H1 (cell line): ENCODE data around the gene KCNIP3. TPM values are rescaled to one million over a fixed set of nuclear protein-coding genes. Genes with fewer than 3 reads are reported as not detected.

Source experiments
- CTCF ChIA-PET: fragments of 300-600 bp; sonication (Branson Sonifier 250); formaldehyde crosslinking; loops from one replicate; lab custom pipeline; 2021; ENCODE audit not compliant: partially characterized antibody; lab: Charles Lee
- POLR2A ChIA-PET: fragments of 300-600 bp; sonication (Branson Sonifier 250); formaldehyde crosslinking; loops from one replicate; lab custom pipeline; 2021; ENCODE audit warnings: inconsistent platforms; ENCODE audit not compliant: partially characterized antibody; lab: Charles Lee
- DNase-seq, 2 experiments: peaks; one replicate each; pipeline versions ENCODE4 v3.0.0 to v3.0.0-alpha.2; 2010 to 2022; ENCODE audit warnings: low spot score in 2 of 2, low read depth in 1 of 2, mixed read lengths in 1 of 2
- FAIRE-seq: peaks from 2 replicates; lab custom pipeline; 2011; peaks lifted over from hg19 to GRCh38; lab: Jason Lieb, UNC
- H2AFZ ChIP-seq: 2 replicates; pipeline ENCODE4 v1.8.1; 2012; ENCODE audit warnings: low read length, inconsistent platforms
- H2AK5ac ChIP-seq: 2 replicates; pipeline ENCODE4 v1.6.1; 2013; ENCODE audit warnings: low read depth, low read length
- H2BK120ac ChIP-seq: replicated peaks from 2 replicates; pipeline ENCODE3; 2013; ENCODE audit warnings: low read depth, low read length, inconsistent platforms
- H2BK12ac ChIP-seq: 2 replicates; pipeline ENCODE4 v1.6.1; 2013; ENCODE audit warnings: low read depth, low read length
- H2BK15ac ChIP-seq: 2 replicates; pipeline ENCODE4 v1.6.1; 2013; ENCODE audit warnings: low read length
- H2BK20ac ChIP-seq: 2 replicates; pipeline ENCODE4 v1.6.1; 2013; ENCODE audit warnings: low read length
- H2BK5ac ChIP-seq: 2 replicates; pipeline ENCODE4 v1.6.1; 2013; ENCODE audit warnings: low read depth, low read length
- H3K14ac ChIP-seq: 2 replicates; pipeline ENCODE4 v1.6.1; 2013; ENCODE audit warnings: inconsistent platforms; ENCODE audit not compliant: insufficient read length
- H3K18ac ChIP-seq: 2 replicates; pipeline ENCODE4 v1.6.1; 2013; ENCODE audit warnings: low read length; ENCODE audit errors: extremely low read depth
- H3K23ac ChIP-seq: 2 replicates; pipeline ENCODE4 v1.6.1; 2013; ENCODE audit warnings: inconsistent platforms; ENCODE audit not compliant: insufficient read length
- H3K23me2 ChIP-seq: 2 replicates; pipeline ENCODE4 v1.6.1; 2013; ENCODE audit warnings: low read depth, low read length
- H3K27ac ChIP-seq: 2 replicates; pipeline ENCODE4 v1.6.1; 2011; ENCODE audit warnings: low read depth, low read length, inconsistent platforms
- H3K27me3 ChIP-seq, 4 experiments: replicated peaks in 1 of 4; 1 replicate in 1 of 4; 2 replicates in 3 of 4; pipeline versions ENCODE4 v1.6.1 to v1.8.1; 2011 to 2013; ENCODE audit warnings: low read length in 3 of 4, mild to moderate bottlenecking in 3 of 4, inconsistent platforms in 2 of 4, mixed read lengths in 2 of 4, moderate library complexity in 1 of 4; ENCODE audit not compliant: control insufficient read depth in 3 of 4, insufficient read depth in 3 of 4; ENCODE audit errors: extremely low read depth in 1 of 4
- H3K36me3 ChIP-seq, 4 experiments: 2 replicates each; pipeline versions ENCODE4 v1.6.1 to v1.8.1; 2011 to 2013; ENCODE audit warnings: mild to moderate bottlenecking in 4 of 4, low read length in 3 of 4, moderate library complexity in 2 of 4, control low read depth in 1 of 4, inconsistent platforms in 1 of 4; ENCODE audit not compliant: insufficient read depth in 4 of 4, control insufficient read depth in 2 of 4
- H3K4ac ChIP-seq: replicated peaks from 2 replicates; pipeline ENCODE3; 2013; ENCODE audit warnings: low read length, low read depth, mixed read lengths, inconsistent platforms; ENCODE audit not compliant: insufficient read length
- H3K4me1 ChIP-seq, 4 experiments: replicated peaks in 1 of 4; 1 replicate in 1 of 4; 2 replicates in 3 of 4; pipeline versions ENCODE4 v1.6.1 to v1.8.1; 2011 to 2013; ENCODE audit warnings: low read length in 3 of 4, inconsistent platforms in 2 of 4, mixed read lengths in 1 of 4; ENCODE audit not compliant: insufficient read depth in 4 of 4, control insufficient read depth in 3 of 4
- H3K4me2 ChIP-seq, 2 experiments: 2 replicates each; pipeline versions ENCODE4 v1.6.1 to v1.8.1; 2011 to 2013; ENCODE audit warnings: low read depth in 2 of 2, low read length in 2 of 2, control low read depth in 1 of 2, inconsistent platforms in 1 of 2, mild to moderate bottlenecking in 1 of 2; ENCODE audit not compliant: insufficient read depth in 1 of 2
- H3K4me3 ChIP-seq, 4 experiments: fragments of 200-600, 300-600 bp in 1 of 4; sonication (generic), shearing (Covaris generic), sonication (Bioruptor Twin) in 1 of 4; 2 replicates each; pipeline versions ENCODE4 v1.5.1 to v1.8.1; 2011 to 2016; ENCODE audit warnings: low read length in 4 of 4, low read depth in 3 of 4, control low read depth in 2 of 4, inconsistent platforms in 2 of 4, mild to moderate bottlenecking in 2 of 4, mixed read lengths in 1 of 4, moderate library complexity in 1 of 4; ENCODE audit not compliant: insufficient read depth in 2 of 4; ENCODE audit errors: extremely low read depth in 1 of 4
- H3K56ac ChIP-seq: replicated peaks from 2 replicates; pipeline ENCODE3; 2013; ENCODE audit warnings: low read depth, mild to moderate bottlenecking, mixed read lengths, low read length, inconsistent platforms; ENCODE audit not compliant: insufficient read length
- H3K79me1 ChIP-seq: 2 replicates; pipeline ENCODE4 v1.6.1; 2013; ENCODE audit warnings: low read depth, low read length, control low read depth
- H3K79me2 ChIP-seq, 2 experiments: 2 replicates each; pipeline versions ENCODE4 v1.6.1 to v1.8.1; 2012 to 2013; ENCODE audit warnings: low read length in 2 of 2, mild to moderate bottlenecking in 2 of 2, inconsistent platforms in 1 of 2; ENCODE audit not compliant: insufficient read depth in 2 of 2, control insufficient read depth in 1 of 2
- H3K9ac ChIP-seq, 4 experiments: replicated peaks in 1 of 4; 1 replicate in 1 of 4; 2 replicates in 3 of 4; pipeline versions ENCODE4 v1.6.1 to v1.8.1; 2011 to 2013; ENCODE audit warnings: low read depth in 3 of 4, low read length in 3 of 4, control low read depth in 2 of 4, mild to moderate bottlenecking in 2 of 4, moderate library complexity in 2 of 4, inconsistent platforms in 1 of 4; ENCODE audit errors: extremely low read depth in 1 of 4
- H3K9me3 ChIP-seq, 2 experiments: 2 replicates each; pipeline versions ENCODE4 v1.6.1 to v1.8.1; 2012 to 2013; ENCODE audit warnings: mild to moderate bottlenecking in 2 of 2, moderate library complexity in 2 of 2, control low read depth in 1 of 2, inconsistent platforms in 1 of 2, low read depth in 1 of 2, low read length in 1 of 2, mixed read lengths in 1 of 2; ENCODE audit not compliant: insufficient read depth in 2 of 2
- H4K20me1 ChIP-seq, 2 experiments: replicated peaks in 1 of 2; 2 replicates each; pipeline versions ENCODE3 to v1.8.1; 2011 to 2013; ENCODE audit warnings: inconsistent platforms in 2 of 2, low read length in 2 of 2, mild to moderate bottlenecking in 1 of 2; ENCODE audit not compliant: insufficient read depth in 2 of 2, control insufficient read depth in 1 of 2
- H4K5ac ChIP-seq: 2 replicates; pipeline ENCODE4 v1.6.1; 2013; ENCODE audit warnings: low read length, low read depth, mixed read lengths, inconsistent platforms; ENCODE audit not compliant: insufficient read length
- H4K8ac ChIP-seq: 2 replicates; pipeline ENCODE4 v1.8.0; 2013; ENCODE audit warnings: mild to moderate bottlenecking, moderate library complexity, low read length, inconsistent platforms; ENCODE audit not compliant: insufficient read depth; ENCODE audit errors: extremely low read depth
- H4K91ac ChIP-seq: replicated peaks from 2 replicates; pipeline ENCODE3; 2013; ENCODE audit warnings: low read length, mixed read lengths, inconsistent platforms; ENCODE audit not compliant: insufficient read length
- BCL11A ChIP-seq, 2 experiments: IDR thresholded peaks; one replicate each; pipeline ENCODE4 v1.6.1; 2011; ENCODE audit warnings: low read depth in 2 of 2, low read length in 2 of 2, mild to moderate bottlenecking in 2 of 2
- BRCA1 ChIP-seq: IDR thresholded peaks from 2 replicates; pipeline ENCODE4 v1.6.1; 2012; ENCODE audit warnings: low read depth, low read length, improper control_type of control experiment
- CHD2 ChIP-seq: IDR thresholded peaks from 2 replicates; pipeline ENCODE4 v1.6.1; 2012; ENCODE audit warnings: low read length, improper control_type of control experiment
- CREB1 ChIP-seq: IDR thresholded peaks from 2 replicates; pipeline ENCODE4 v1.6.1; 2012; ENCODE audit warnings: inconsistent platforms
- EP300 ChIP-seq, 2 experiments: IDR thresholded peaks; 1 replicate in 1 of 2; 2 replicates in 1 of 2; pipeline ENCODE4 v1.6.1; 2011 to 2012; ENCODE audit warnings: low read depth in 2 of 2, low read length in 2 of 2, mild to moderate bottlenecking in 2 of 2, borderline replicate concordance in 1 of 2, inconsistent platforms in 1 of 2, moderate library complexity in 1 of 2
- FOSL1 ChIP-seq: IDR thresholded peaks from 2 replicates; pipeline ENCODE4 v1.6.1; 2011; ENCODE audit warnings: mild to moderate bottlenecking, low read depth, low read length, moderate library complexity; ENCODE audit not compliant: insufficient read depth
- KDM4A ChIP-seq: IDR thresholded peaks from one replicate; pipeline ENCODE4 v1.7.1; 2012; ENCODE audit warnings: low read depth, mild to moderate bottlenecking, moderate library complexity, low read length, inconsistent platforms; ENCODE audit not compliant: severe bottlenecking
- NANOG ChIP-seq: IDR thresholded peaks from 2 replicates; pipeline ENCODE4 v1.6.1; 2011; ENCODE audit warnings: low read length, low read depth, mild to moderate bottlenecking, inconsistent platforms; ENCODE audit not compliant: insufficient read depth, poor library complexity, severe bottlenecking
- PHF8 ChIP-seq: fragments of 200-600 bp; sonication (generic); conservative IDR thresholded peaks from 2 replicates; pipeline ENCODE4 v1.7.1; 2012; ENCODE audit warnings: low read depth, mild to moderate bottlenecking, inconsistent platforms, low read length, moderate library complexity
- SAP30 ChIP-seq: fragments of 300-600 bp; sonication (generic); IDR thresholded peaks from 2 replicates; pipeline ENCODE4 v1.7.1; 2012; ENCODE audit warnings: low read length, moderate library complexity, mild to moderate bottlenecking, inconsistent platforms; ENCODE audit not compliant: insufficient read depth, insufficient replicate concordance
- SP1 ChIP-seq: IDR thresholded peaks from 2 replicates; pipeline ENCODE4 v1.6.1; 2011; ENCODE audit warnings: low read depth, low read length
- TCF12 ChIP-seq: IDR thresholded peaks from 2 replicates; pipeline ENCODE4 v1.6.1; 2011; ENCODE audit warnings: low read depth, mild to moderate bottlenecking, low read length
- WGBS, 2 experiments: shearing (Covaris generic) in 1 of 2; methylation state at CpG; one replicate each; pipeline versions ENCODE4 v1.1.6 to v1.1.7; 2013 to 2015; ENCODE audit warnings: low lambda C conversion rate in 2 of 2, mixed read lengths in 2 of 2, inconsistent platforms in 1 of 2, low coverage in 1 of 2, missing lambda C conversion rate in 1 of 2; ENCODE audit not compliant: insufficient replicate concordance in 2 of 2, insufficient coverage in 1 of 2, insufficient read length in 1 of 2; ENCODE audit errors: extremely low coverage in 1 of 2, missing lambda C conversion rate in 1 of 2; 5-methylcytosine and 5-hydroxymethylcytosine counted together
- polyA plus RNA-seq, 7 experiments: library from polyadenylated mRNA; depleted of rRNA in 3 of 7; stranded (reverse) in 5 of 7; unstranded in 2 of 7; fragments of >200 nt in 5 of 7; fragments of 200-250 nt in 2 of 7; gene quantifications; 1 replicate in 5 of 7; 2 replicates in 1 of 7; 4 replicates in 1 of 7; pipeline versions ENCODE4 v1.2.1 to v1.2.3, GENCODE V29; 2011 to 2013; ENCODE audit warnings: missing spikeins in 2 of 7, mixed read lengths in 2 of 7
- total RNA-seq: library from RNA; stranded (reverse); fragmentation: NEBNext Ultra II Directional; extraction: Animal tissue kit (Norgen Biotek cat#: 25700); gene quantifications from 2 replicates; pipeline ENCODE4 v1.2.1, GENCODE V29; 2021
- TF ChIP-seq, protein P1 (sequence below): IDR thresholded peaks from 2 replicates; pipeline ENCODE4 v1.6.1; 2012; ENCODE audit warnings: inconsistent platforms

The KCNIP3 gene
- total and polyA plus RNA-seq, 2 of the 8 experiments (the other 6 are each of a cell fraction or from before 2014, with no cell fraction given) = 0.33 to 1.9 TPM

DNA sequence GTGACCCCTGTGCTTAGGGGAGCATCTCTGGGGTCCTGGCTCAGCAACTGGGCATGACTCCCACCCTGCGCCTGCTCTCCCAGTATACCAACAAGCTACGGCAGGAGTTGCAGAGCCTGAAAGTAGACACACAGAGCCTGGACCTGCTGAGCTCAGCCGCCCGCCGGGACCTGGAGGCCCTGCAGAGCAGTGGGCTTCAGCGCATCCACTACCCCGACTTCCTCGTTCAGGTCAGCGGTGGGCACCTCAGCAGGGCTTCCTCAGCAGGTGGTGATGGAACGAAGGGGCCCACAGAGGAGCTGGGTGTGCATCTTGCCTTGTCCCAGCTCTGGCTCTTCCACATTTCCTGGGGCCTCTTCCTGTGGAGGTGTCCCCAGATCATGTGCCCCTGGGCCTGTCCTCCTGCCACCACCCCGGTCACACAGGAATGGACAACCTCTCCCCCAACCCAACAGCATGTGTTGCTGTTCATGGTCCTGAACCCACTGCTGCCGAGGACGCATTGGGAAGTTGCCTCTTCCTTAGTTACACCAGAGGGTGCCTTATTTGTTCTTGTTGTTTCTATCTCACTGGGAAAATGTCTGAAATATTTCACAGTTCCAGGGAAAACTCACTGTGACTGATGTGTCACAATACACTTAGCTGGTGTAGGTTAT, 12.1 kb upstream of the KCNIP3 start:
- 88% methylated on average over 13 of the region's 13 CpGs; no CpG with 5 or more reads in 1 of the 2 experiments for WGBS, 2 experiments
- H3K18ac ChIP-seq = no peak overlapping the region
- H2BK5ac ChIP-seq = no peak overlapping the region
- H4K5ac ChIP-seq = no peak overlapping the region
- CTCF ChIA-PET = interaction anchor here (0.8 kb wide), 1 partner anchor 10 kb away, joined by 3 read pairs; no protein-coding TSS in a partner anchor
- no peaks in the 10 kb centered on the region for H4K20me1 ChIP-seq
- POLR2A ChIA-PET = no interaction called here
- H2AK5ac ChIP-seq = no peak overlapping the region
- no peak overlapping the region for H2AFZ ChIP-seq
- no peak for FAIRE-seq
- H3K4me3 ChIP-seq = no peak overlapping the region
- no peak overlapping the region for H4K91ac ChIP-seq
- no peak overlapping the region for H3K4ac ChIP-seq
- H3K9ac ChIP-seq = no peak overlapping the region
- no peaks in the 10 kb centered on the region; a peak in 1 of 7 replicates for H3K4me1 ChIP-seq
- no peak overlapping the region for H2BK120ac ChIP-seq
- H3K4me2 ChIP-seq = no peak overlapping the region
- H3K23ac ChIP-seq = no peak overlapping the region
- DNase-seq = no peak
- H4K8ac ChIP-seq = no peak overlapping the region
- H3K79me2 ChIP-seq = no peaks in the 10 kb centered on the region
- H2BK20ac ChIP-seq = no peak overlapping the region
- no peak overlapping the region for H3K56ac ChIP-seq
- H2BK12ac ChIP-seq = no peak overlapping the region
- no peak overlapping the region for H3K14ac ChIP-seq
- H3K79me1 ChIP-seq = no peaks in the 10 kb centered on the region
- no peaks in the 10 kb centered on the region for H3K36me3 ChIP-seq
- no peaks in the 10 kb centered on the region for H3K23me2 ChIP-seq
- no peak overlapping the region for H2BK15ac ChIP-seq
- H3K27ac ChIP-seq = no peak overlapping the region
- no peaks in the 10 kb centered on the region for H3K27me3 ChIP-seq
- peaks cover 60 to 99% of the 10 kb centered on the region in 2 experiments; a peak in 3 of 4 replicates for H3K9me3 ChIP-seq
- no peak for TF ChIP-seq EP300 (IDR thresholded peaks at IDR 0.05; ENCODE audit: borderline replicate concordance in 1 of 2, low read depth in 2 of 2, low read length in 2 of 2)
- no peak for TF ChIP-seq PHF8
- TF ChIP-seq SP1 = no peak
- TF ChIP-seq KDM4A = no peak
- TF ChIP-seq, protein P1, sequence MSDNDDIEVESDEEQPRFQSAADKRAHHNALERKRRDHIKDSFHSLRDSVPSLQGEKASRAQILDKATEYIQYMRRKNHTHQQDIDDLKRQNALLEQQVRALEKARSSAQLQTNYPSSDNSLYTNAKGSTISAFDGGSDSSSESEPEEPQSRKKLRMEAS = no peak
- TF ChIP-seq TCF12 = no peak
- no peak for TF ChIP-seq BRCA1
- no peak for TF ChIP-seq FOSL1
- no peak for TF ChIP-seq CREB1
- TF ChIP-seq BCL11A (IDR thresholded peaks at IDR 0.05; ENCODE audit: low read depth in 2 of 2, low read length in 2 of 2) = no peak
- no peak for TF ChIP-seq CHD2
- no peak for TF ChIP-seq NANOG
- TF ChIP-seq SAP30 = no peak
